ENCODE data around the gene MACF1.
"Not testable (repeated sequence)": the region's sequence is repeated elsewhere in the genome, so short reads cannot be mapped to it uniquely, and the experiment has no call there.

MACF1 gene

GRCh38 chr1:39204441-39205081 lies at the start of gene MACF1:
MACF1 (plus strand) TSS chr1:39204695; CDS start chr1:39205023, 328 bp downstream.
- peak within 1 kb of the TSS; percentile 60 for H3K4me3 ChIP-seq (replicated peaks; ENCODE audit: low read depth, low read length)
- DNase-seq (ENCODE audit: low read depth), result peak; percentile 99
- peak; percentile 72 for TF ChIP-seq CTCF (IDR thresholded peaks at IDR 0.05; ENCODE audit: low read length, missing control alignments)

DNA sequence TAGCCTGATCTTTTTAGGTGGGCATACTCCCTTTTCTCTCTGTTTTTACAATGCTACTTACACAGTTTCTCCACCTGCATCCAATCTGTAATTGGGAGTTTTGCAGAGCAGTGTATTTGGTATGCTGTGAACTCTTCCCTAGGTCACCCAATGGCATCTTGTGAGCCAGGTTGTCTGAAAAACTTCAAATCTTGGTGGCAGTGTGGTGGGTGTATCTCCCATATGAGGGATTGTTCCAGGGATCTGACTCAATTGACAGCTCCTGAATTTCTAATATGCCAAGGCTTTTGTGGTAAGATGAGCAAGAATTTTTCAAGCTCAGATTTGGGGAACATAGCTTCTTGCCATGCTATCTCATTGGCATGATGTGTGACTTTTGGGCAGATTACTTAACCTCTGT lies 47.2 kb upstream of the MACF1 start:
- DNase-seq (ENCODE audit: low read depth), result no peak
- no peak overlapping the region for H3K4me3 ChIP-seq (replicated peaks; ENCODE audit: low read depth, low read length)
- TF ChIP-seq CTCF (IDR thresholded peaks at IDR 0.05; ENCODE audit: low read length, missing control alignments), result no peak

DNA sequence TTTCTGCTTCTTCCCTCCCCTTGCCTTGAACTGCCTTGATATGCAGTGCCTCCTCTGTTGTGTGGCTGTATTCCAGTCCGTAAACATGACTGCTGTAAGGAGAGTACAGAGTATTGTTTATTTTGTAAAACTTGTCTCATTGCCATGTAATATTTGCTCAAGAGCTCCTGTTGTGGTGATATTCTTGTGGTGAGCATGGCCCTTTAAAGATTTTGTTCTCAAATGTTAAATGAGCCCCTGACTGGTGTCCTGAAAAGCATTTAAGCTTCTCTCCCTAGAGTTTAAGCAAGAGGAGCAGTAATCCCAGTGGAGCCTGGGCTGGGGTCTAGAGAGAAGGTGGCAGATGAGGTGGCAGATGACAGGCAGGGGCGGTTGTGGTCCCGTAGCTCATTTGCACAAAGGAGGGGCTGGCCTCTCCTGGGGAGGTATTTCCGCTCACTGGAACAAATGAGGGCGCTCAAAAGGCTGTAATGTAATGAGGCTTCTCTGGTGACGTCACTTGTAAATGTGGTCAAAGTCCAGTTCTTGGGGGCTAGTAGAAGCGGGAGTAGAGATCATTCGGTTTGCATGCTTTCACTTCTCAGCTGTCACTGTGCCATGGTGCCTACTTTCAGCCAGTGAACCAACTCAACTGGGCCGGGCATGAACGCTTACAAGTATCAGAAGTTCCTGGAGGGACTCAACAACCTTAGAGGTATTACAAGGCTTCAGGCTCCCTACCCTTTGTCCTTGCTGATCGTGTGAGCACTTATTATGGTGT lies 46.0 kb upstream of the MACF1 start:
- H3K4me3 ChIP-seq (replicated peaks; ENCODE audit: low read depth, low read length), result no peak overlapping the region
- TF ChIP-seq CTCF (IDR thresholded peaks at IDR 0.05; ENCODE audit: low read length, missing control alignments), result peak; percentile 11
- DNase-seq (ENCODE audit: low read depth), result peak; percentile 69

DNA sequence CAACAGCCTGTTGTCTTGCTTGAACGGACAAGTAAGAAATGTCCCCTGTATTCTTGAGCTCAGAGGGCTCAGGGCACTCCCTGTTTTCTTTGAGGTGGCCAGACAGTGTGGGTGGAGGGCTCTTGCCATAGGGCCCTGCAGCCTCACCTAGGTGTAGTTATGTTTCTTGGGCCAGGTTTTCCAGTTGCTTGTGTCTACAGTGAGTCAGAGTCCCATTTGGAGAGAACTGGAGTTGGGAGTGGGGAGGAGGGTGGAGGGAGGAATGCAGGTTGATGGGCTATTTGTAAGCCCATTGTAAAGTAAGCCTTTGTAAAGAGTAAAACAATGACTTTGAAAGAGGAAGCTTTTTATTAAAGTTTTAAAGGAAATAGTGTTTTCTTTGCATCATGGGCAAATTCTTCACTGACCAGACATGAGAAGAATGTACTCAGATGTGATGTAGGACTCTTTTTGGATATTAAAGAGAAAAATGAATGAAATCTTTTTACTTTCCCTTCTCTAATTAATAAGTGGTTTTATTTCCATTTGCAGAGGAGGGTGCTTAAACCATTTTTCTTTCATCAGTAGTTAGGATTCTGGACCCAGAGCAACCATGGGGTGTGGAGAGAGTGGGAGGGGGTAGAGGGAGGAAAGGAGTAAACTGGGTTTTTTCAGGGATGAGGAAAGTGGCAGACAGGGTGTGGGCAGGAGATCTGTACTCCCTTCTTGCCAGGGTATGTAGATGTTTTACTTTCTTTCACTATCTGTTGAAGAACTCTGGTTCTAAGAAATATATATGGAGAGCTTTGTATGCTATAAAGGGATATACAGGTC lies 45.1 kb upstream of the MACF1 start:
- no peak for TF ChIP-seq CTCF (IDR thresholded peaks at IDR 0.05; ENCODE audit: low read length, missing control alignments)
- H3K4me3 ChIP-seq (replicated peaks; ENCODE audit: low read depth, low read length), result no peak overlapping the region
- peak; percentile 77 for DNase-seq (ENCODE audit: low read depth)

DNA sequence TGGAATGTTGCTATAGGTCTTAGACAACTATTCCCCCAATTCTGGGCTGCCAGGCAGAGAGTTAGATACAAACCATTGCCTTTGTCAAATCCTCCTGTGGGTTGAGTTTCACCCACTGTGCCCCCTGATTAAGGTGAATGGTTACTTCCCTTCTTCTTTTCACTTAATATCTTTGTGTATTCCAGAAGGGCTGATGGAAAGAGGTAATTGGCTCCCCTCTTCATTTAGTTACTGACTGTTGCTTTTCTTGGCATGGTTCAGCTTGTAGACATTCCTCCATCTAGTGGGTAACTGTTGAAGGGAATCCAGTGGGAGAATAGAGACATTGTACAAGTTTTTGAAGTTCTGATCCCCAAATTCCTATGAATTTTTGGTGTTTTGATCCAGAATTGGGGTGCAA lies 43.8 kb upstream of the MACF1 start:
- TF ChIP-seq CTCF (IDR thresholded peaks at IDR 0.05; ENCODE audit: low read length, missing control alignments), result peak; percentile 35
- DNase-seq (ENCODE audit: low read depth), result no peak
- no peak overlapping the region for H3K4me3 ChIP-seq (replicated peaks; ENCODE audit: low read depth, low read length)

- not testable (repeated sequence) for DNase-seq (ENCODE audit: low read depth); H3K4me3 ChIP-seq (replicated peaks; ENCODE audit: low read depth, low read length)
Observed at GRCh38 chr1:39161811-39162210, 42.7 kb upstream of the MACF1 start.

- no peak overlapping the region for H3K4me3 ChIP-seq (replicated peaks; ENCODE audit: low read depth, low read length)
- TF ChIP-seq CTCF (IDR thresholded peaks at IDR 0.05; ENCODE audit: low read length, missing control alignments), result no peak
- DNase-seq (ENCODE audit: low read depth), result no peak
Observed at GRCh38 chr1:39163469-39163868, 41.0 kb upstream of the MACF1 start.
